HFFc6 (cell line): ENCODE results near the gene PEMT. TPM values are rescaled to one million over a fixed set of nuclear protein-coding genes. Genes with fewer than 3 reads are reported as not detected.

ENCODE experiments used
- DNase-seq: peaks from one replicate; pipeline ENCODE4 v3.0.0-alpha.2; 2018
- H3K27ac Mint-ChIP-seq: 2 replicates; pipeline ENCODE4 v1.8.0; 2020; ENCODE audit warnings: mild to moderate bottlenecking, mixed read lengths
- H3K27me3 Mint-ChIP-seq: 2 replicates; pipeline ENCODE4 v1.8.0; 2021; ENCODE audit warnings: mild to moderate bottlenecking, moderate library complexity, mixed read lengths; ENCODE audit not compliant: insufficient read depth
- H3K36me3 Mint-ChIP-seq: 2 replicates; pipeline ENCODE4 v1.8.0; 2021; ENCODE audit warnings: low read depth, mixed read lengths
- H3K4me1 Mint-ChIP-seq: 2 replicates; pipeline ENCODE4 v1.8.0; 2020; ENCODE audit warnings: low read depth, mixed read lengths
- H3K4me3 Mint-ChIP-seq: 2 replicates; pipeline ENCODE4 v1.8.0; 2020; ENCODE audit warnings: mild to moderate bottlenecking, moderate library complexity, mixed read lengths
- H3K9me3 Mint-ChIP-seq: 2 replicates; pipeline ENCODE4 v1.8.0; 2020; ENCODE audit warnings: mild to moderate bottlenecking, mixed read lengths
- total RNA-seq, 6 experiments: library from RNA; stranded (reverse); fragmentation: NEBNext Ultra II Directional; extraction: Animal tissue kit (Norgen Biotek cat#: 25700); gene quantifications; 2 replicates in 1 of 6; 3 replicates in 5 of 6; pipeline ENCODE4 v1.2.3, GENCODE V29; 2021
- TF ChIP-seq, protein P1 (sequence below): fragments of 200-600 bp; sonication (generic); IDR thresholded peaks from 2 replicates; pipeline ENCODE4 v1.5.0; 2021; ENCODE audit warnings: antibody characterized with exemption, mild to moderate bottlenecking

The PEMT gene
- total RNA-seq, 6 experiments from 2014 or later = 33.0 to 49.2 (median 44.0) TPM

DNA sequence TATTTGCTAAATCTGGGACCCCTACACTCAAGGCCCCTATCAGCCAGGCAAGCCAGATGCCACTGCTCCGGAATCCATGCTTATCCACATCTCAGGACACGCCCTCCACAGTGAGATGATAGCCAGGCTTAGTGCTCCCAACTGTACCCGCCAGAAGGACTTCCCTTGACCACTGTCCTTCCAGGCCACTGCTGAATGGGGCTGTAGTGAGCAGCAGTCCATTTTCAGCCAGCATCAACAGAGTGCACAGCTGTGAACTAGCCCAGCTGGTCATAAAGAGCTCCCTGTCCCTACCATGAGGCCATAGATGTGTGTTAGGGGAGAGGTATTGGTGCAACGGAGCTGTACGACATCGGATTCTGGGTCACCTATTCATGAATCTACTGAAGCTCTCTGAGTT, 127.7 kb downstream of the PEMT start:
- Mint-ChIP-seq H3K9me3 (peaks cover 7% of the 10 kb centered on the region), H3K36me3 (peaks cover 6% of the 10 kb centered on the region), H3K27ac (no peak overlapping the region), H3K27me3 (peaks cover 39% of the 10 kb centered on the region), H3K4me3 (no peak overlapping the region), H3K4me1 (peaks cover 9% of the 10 kb centered on the region)
- DNase-seq = no peak
- TF ChIP-seq, protein P1, sequence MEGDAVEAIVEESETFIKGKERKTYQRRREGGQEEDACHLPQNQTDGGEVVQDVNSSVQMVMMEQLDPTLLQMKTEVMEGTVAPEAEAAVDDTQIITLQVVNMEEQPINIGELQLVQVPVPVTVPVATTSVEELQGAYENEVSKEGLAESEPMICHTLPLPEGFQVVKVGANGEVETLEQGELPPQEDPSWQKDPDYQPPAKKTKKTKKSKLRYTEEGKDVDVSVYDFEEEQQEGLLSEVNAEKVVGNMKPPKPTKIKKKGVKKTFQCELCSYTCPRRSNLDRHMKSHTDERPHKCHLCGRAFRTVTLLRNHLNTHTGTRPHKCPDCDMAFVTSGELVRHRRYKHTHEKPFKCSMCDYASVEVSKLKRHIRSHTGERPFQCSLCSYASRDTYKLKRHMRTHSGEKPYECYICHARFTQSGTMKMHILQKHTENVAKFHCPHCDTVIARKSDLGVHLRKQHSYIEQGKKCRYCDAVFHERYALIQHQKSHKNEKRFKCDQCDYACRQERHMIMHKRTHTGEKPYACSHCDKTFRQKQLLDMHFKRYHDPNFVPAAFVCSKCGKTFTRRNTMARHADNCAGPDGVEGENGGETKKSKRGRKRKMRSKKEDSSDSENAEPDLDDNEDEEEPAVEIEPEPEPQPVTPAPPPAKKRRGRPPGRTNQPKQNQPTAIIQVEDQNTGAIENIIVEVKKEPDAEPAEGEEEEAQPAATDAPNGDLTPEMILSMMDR = no peak

DNA sequence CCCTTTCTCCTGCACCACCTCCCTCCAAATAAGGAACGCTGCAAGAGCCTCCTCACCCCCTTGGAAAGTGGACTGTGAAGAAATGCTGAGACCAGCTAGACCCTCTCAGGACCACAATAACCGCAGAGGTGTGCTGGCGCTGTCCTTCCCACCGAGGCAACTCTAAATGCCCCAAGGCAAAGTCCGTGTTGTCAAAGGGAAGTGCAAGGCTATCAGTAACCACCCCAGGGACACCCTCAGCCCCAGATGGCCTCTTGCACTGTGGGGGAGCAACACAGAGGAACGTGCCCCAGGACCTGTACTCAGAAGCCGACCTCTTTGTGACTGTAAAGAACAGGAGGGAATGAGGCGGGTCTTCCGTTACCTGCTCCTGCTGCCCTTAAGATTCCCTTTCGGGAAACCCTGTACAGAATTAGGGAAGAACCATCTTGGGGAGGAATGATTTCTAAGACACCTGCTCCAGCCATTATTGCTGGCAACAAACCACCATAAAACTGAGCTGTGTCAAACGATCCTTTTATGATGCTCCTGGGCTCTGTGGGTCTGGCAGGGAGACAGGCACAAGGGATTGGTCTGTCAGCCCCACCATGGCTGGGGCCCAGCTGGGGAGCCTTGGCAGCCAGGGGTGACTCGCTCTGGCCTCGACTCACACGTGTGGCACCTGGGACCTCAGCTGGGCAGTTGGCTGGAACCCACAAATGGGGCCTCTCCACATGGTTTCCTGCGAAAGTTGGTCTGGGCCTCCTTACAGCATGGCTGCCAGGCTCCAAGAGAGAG, 129.3 kb downstream of the PEMT start:
- DNase-seq = no peak
- Mint-ChIP-seq H3K27ac (no peak overlapping the region), H3K36me3 (peaks cover 6% of the 10 kb centered on the region), H3K4me1 (peaks cover under 1% of the 10 kb centered on the region), H3K4me3 (no peak overlapping the region), H3K9me3 (peaks cover 7% of the 10 kb centered on the region), H3K27me3 (peaks cover 39% of the 10 kb centered on the region)
- TF ChIP-seq, protein P1 = no peak

DNA sequence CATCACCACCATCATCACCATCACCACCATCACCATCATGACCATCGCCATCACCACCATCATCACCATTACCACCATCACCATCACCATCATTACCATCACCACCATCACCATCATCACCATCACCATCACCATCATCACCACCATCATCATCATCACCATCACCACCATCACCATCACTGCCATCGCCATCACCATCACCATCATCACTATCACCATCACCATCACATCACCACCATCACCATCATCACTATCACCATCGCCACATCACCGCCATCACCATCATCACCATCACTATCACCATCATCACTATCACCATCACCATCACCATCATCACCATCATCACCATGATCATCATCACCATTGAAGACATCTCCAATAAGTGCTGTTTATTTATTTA, 131.5 kb downstream of the PEMT start:
- H3K27ac Mint-ChIP-seq = no peak overlapping the region
- H3K4me1 Mint-ChIP-seq = no peaks in the 10 kb centered on the region
- no peak overlapping the region for H3K4me3 Mint-ChIP-seq
- H3K36me3 Mint-ChIP-seq = peaks cover 6% of the 10 kb centered on the region
- H3K27me3 Mint-ChIP-seq = peaks cover 35% of the 10 kb centered on the region
- TF ChIP-seq, protein P1 = no peak
- DNase-seq = no peak
- peaks cover 7% of the 10 kb centered on the region for H3K9me3 Mint-ChIP-seq

DNA sequence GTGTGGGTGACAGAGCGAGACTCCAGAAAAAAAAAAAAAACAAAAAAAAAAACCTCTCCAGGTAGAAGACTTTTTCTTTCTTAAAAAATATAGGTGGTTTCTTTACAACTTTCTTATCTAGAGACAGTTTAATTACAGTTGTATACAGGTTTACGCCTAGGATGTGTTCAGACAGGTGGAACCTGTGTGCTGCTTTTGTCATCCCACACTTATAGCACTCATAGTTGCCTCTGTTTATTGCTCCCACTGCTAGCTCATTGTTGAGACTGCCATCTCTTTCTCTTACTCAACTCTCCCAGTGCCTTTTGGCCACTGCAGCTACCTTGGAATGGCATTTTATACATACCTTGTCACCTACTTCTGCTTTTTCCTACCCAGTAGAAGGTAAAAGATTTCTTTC, 133.8 kb downstream of the PEMT start:
- TF ChIP-seq, protein P1 = no peak
- Mint-ChIP-seq H3K9me3 (peaks cover 7% of the 10 kb centered on the region), H3K36me3 (peaks cover 6% of the 10 kb centered on the region), H3K4me3 (no peak overlapping the region), H3K4me1 (no peaks in the 10 kb centered on the region), H3K27me3 (peaks cover 21% of the 10 kb centered on the region), H3K27ac (no peak overlapping the region)
- no peak for DNase-seq

DNA sequence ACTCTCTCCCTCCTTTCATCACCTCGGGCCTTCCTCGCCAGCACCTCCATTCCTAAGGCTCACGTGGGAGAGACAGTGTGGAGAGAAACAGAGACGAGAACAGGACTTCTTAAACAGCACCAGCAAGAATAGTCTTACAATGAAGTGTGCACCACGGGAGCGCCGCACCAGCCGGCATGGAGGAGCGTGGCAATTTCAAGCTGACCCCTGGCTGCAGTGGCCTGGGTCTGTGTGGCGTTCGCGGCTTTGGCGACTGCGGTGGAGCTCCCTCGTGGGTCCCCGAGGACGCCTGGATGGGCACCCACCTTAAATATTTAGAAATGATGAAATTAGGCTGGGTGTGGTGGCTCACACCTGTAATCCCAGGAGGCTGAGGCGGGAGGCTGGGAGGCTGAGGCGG, 135.3 kb downstream of the PEMT start:
- peaks cover 17% of the 10 kb centered on the region for H3K27me3 Mint-ChIP-seq
- no peaks in the 10 kb centered on the region for H3K4me1 Mint-ChIP-seq

More for the DNA sequence above, 135.3 kb downstream of the PEMT start:
- Mint-ChIP-seq H3K4me3 (no peak overlapping the region), H3K27ac (no peak overlapping the region), H3K9me3 (peaks cover 7% of the 10 kb centered on the region), H3K36me3 (peaks cover 6% of the 10 kb centered on the region)
- DNase-seq = no peak
- TF ChIP-seq, protein P1 = no peak

Other genes with a start within 250 kb of the PEMT start
- gene MED9, start 114.7 kb downstream of the PEMT start, total RNA-seq = 1 to 10 TPM; 7.0 to 9.0 (median 7.9) TPM
- gene RASD1, start 95.3 kb downstream of the PEMT start, total RNA-seq = 1 to 10 TPM in 1 of 6 experiments, under 1 TPM in 5; 0.17 to 1.1 (median 0.43) TPM
- 10 to 100 TPM; 26.9 to 29.3 (median 29.0) TPM for gene RAI1, start 89.8 kb upstream of the PEMT start, total RNA-seq
- gene SREBF1, start 245.3 kb upstream of the PEMT start, total RNA-seq = 10 to 100 TPM; 34.9 to 51.7 (median 40.5) TPM